Activated gamma-delta T cell treated with anti-CD3 and anti-CD28 coated beads, Interleukin-2, amount 50 U/mL, for 16 hours (primary cell): ENCODE data around the gene SPRR1A.

Experiments used
- DNase-seq: peaks from one replicate; pipeline ENCODE4 v3.0.0-alpha.2; 2020; ENCODE audit warnings: low read depth

SPRR1A gene

GRCh38 chr1:153030895-153031294 lies 47.0 kb downstream of the SPRR1A start, which contains the start of gene SPRR1B:
Gene SPRR1B, plus strand, starts transcription at chr1:153031203. Its CDS starts 1,143 bp downstream, at chr1:153032346.
- DNase-seq, result no peak

GRCh38 chr1:153032073-153032472 lies 48.2 kb downstream of the SPRR1A start:
- DNase-seq, result no peak

- no peak for DNase-seq
Observed at GRCh38 chr1:153032677-153033308, 48.9 kb downstream of the SPRR1A start.

- DNase-seq, result no peak
Observed at GRCh38 chr1:153035211-153035610, 51.3 kb downstream of the SPRR1A start.
